ENCODE results near the gene CDPF1.
"Not testable (repeated sequence)": the region's sequence is repeated elsewhere in the genome, so short reads cannot be mapped to it uniquely, and the experiment has no call there.

Gene CDPF1

GRCh38 chr22:46272762-46273431 lies 22.8 kb upstream of the CDPF1 start:
- Histone ChIP-seq H3K9me3 (ENCODE audit: control insufficient read depth in 5 of 5, low read length in 5 of 5) (no peaks in the 10 kb centered on the region), H3K4me3 (ENCODE audit: low read depth in 1 of 5, low read length in 5 of 5) (no peak overlapping the region), H3K9ac (ENCODE audit: low read length in 5 of 5) (peak overlapping the region in 1 of 5 donors; percentile 44), H3K4me1 (ENCODE audit: control insufficient read depth in 5 of 5, insufficient read depth in 5 of 5, low read length in 5 of 5) (peaks cover 0 to 23% (median 19%) of the 10 kb centered on the region in 5 donors), H3K27me3 (ENCODE audit: control insufficient read depth in 5 of 5, insufficient read depth in 4 of 5, low read length in 5 of 5) (no peaks in the 10 kb centered on the region), H3K36me3 (ENCODE audit: control insufficient read depth in 5 of 5, insufficient read depth in 5 of 5, low read length in 5 of 5) (peaks cover 5 to 68% (median 57%) of the 10 kb centered on the region in 5 donors), H3K27ac (ENCODE audit: low read depth, low read length) (no peak overlapping the region)

GRCh38 chr22:46272196-46272595 lies 22.1 kb upstream of the CDPF1 start:
- peaks cover 0 to 28% (median 23%) of the 10 kb centered on the region in 5 donors for H3K4me1 ChIP-seq (ENCODE audit: control insufficient read depth in 5 of 5, insufficient read depth in 5 of 5, low read length in 5 of 5)
- no peaks in the 10 kb centered on the region for H3K9me3 ChIP-seq (ENCODE audit: control insufficient read depth in 5 of 5, low read length in 5 of 5)
- H3K36me3 ChIP-seq (ENCODE audit: control insufficient read depth in 5 of 5, insufficient read depth in 5 of 5, low read length in 5 of 5) = peaks cover 5 to 62% (median 53%) of the 10 kb centered on the region in 5 donors
- H3K9ac ChIP-seq (ENCODE audit: low read length in 5 of 5) = no peak overlapping the region
- H3K4me3 ChIP-seq (ENCODE audit: low read depth in 1 of 5, low read length in 5 of 5) = no peak overlapping the region
- no peak overlapping the region for H3K27ac ChIP-seq (ENCODE audit: low read depth, low read length)
- no peaks in the 10 kb centered on the region for H3K27me3 ChIP-seq (ENCODE audit: control insufficient read depth in 5 of 5, insufficient read depth in 4 of 5, low read length in 5 of 5)

GRCh38 chr22:46269564-46269963 lies 19.5 kb upstream of the CDPF1 start:
- Histone ChIP-seq H3K9ac (ENCODE audit: low read length in 5 of 5) (peak overlapping the region in 2 of 5 donors; percentile 4 to 59), H3K4me3 (ENCODE audit: low read depth in 1 of 5, low read length in 5 of 5) (peak overlapping the region in 4 of 5 donors; percentile 7 to 56 (median 16)), H3K9me3 (ENCODE audit: control insufficient read depth in 5 of 5, low read length in 5 of 5) (no peaks in the 10 kb centered on the region), H3K27me3 (ENCODE audit: control insufficient read depth in 5 of 5, insufficient read depth in 4 of 5, low read length in 5 of 5) (no peaks in the 10 kb centered on the region), H3K4me1 (ENCODE audit: control insufficient read depth in 5 of 5, insufficient read depth in 5 of 5, low read length in 5 of 5) (peaks cover 0 to 33% (median 25%) of the 10 kb centered on the region in 5 donors), H3K27ac (ENCODE audit: low read depth, low read length) (peak overlapping the region; percentile 74), H3K36me3 (ENCODE audit: control insufficient read depth in 5 of 5, insufficient read depth in 5 of 5, low read length in 5 of 5) (peaks cover 0 to 43% (median 30%) of the 10 kb centered on the region in 5 donors)

GRCh38 chr22:46267431-46268279 lies 17.6 kb upstream of the CDPF1 start, which contains the start of gene TTC38:
Gene TTC38, plus strand, starts transcription at chr22:46268008. Its CDS starts 32 bp downstream, at chr22:46268040.
- no peaks in the 10 kb centered on the region for H3K27me3 ChIP-seq (ENCODE audit: control insufficient read depth in 5 of 5, insufficient read depth in 4 of 5, low read length in 5 of 5)
- H3K36me3 ChIP-seq (ENCODE audit: control insufficient read depth in 5 of 5, insufficient read depth in 5 of 5, low read length in 5 of 5) = peaks cover 0 to 24% (median 12%) of the 10 kb centered on the region in 5 donors
- H3K9me3 ChIP-seq (ENCODE audit: control insufficient read depth in 5 of 5, low read length in 5 of 5) = no peaks in the 10 kb centered on the region
- H3K4me3 ChIP-seq (ENCODE audit: low read depth in 1 of 5, low read length in 5 of 5) = peak within 1 kb of the TSS; percentile 75 to 97 (median 83)
- peak within 1 kb of the TSS; percentile 74 for H3K27ac ChIP-seq (ENCODE audit: low read depth, low read length)
- peak within 1 kb of the TSS in 4 of 5 donors; percentile 75 to 93 (median 88) for H3K9ac ChIP-seq (ENCODE audit: low read length in 5 of 5)
- peaks cover 0 to 38% (median 25%) of the 10 kb centered on the region in 5 donors for H3K4me1 ChIP-seq (ENCODE audit: control insufficient read depth in 5 of 5, insufficient read depth in 5 of 5, low read length in 5 of 5)

- Histone ChIP-seq H3K4me1 (ENCODE audit: control insufficient read depth in 5 of 5, insufficient read depth in 5 of 5, low read length in 5 of 5) (peaks cover 0 to 38% (median 25%) of the 10 kb centered on the region in 5 donors), H3K36me3 (ENCODE audit: control insufficient read depth in 5 of 5, insufficient read depth in 5 of 5, low read length in 5 of 5) (peaks cover 0 to 11% (median 3%) of the 10 kb centered on the region in 5 donors)
- not testable (repeated sequence) for H3K27ac ChIP-seq (ENCODE audit: low read depth, low read length); H3K9me3 ChIP-seq (ENCODE audit: control insufficient read depth in 5 of 5, low read length in 5 of 5); H3K4me3 ChIP-seq (ENCODE audit: low read depth in 1 of 5, low read length in 5 of 5); H3K9ac ChIP-seq (ENCODE audit: low read length in 5 of 5); H3K27me3 ChIP-seq (ENCODE audit: control insufficient read depth in 5 of 5, insufficient read depth in 4 of 5, low read length in 5 of 5)
These were observed 15.5 kb upstream of the CDPF1 start for GRCh38 chr22:46265627-46266026.

GRCh38 chr22:46264520-46264919 lies 14.4 kb upstream of the CDPF1 start:
- H3K9me3 ChIP-seq (ENCODE audit: control insufficient read depth in 5 of 5, low read length in 5 of 5); H3K27ac ChIP-seq (ENCODE audit: low read depth, low read length); H3K4me3 ChIP-seq (ENCODE audit: low read depth in 1 of 5, low read length in 5 of 5); H3K27me3 ChIP-seq (ENCODE audit: control insufficient read depth in 5 of 5, insufficient read depth in 4 of 5, low read length in 5 of 5); H3K9ac ChIP-seq (ENCODE audit: low read length in 5 of 5); H3K36me3 ChIP-seq (ENCODE audit: control insufficient read depth in 5 of 5, insufficient read depth in 5 of 5, low read length in 5 of 5): not testable (repeated sequence)
- peaks cover 0 to 31% (median 23%) of the 10 kb centered on the region in 5 donors for H3K4me1 ChIP-seq (ENCODE audit: control insufficient read depth in 5 of 5, insufficient read depth in 5 of 5, low read length in 5 of 5)

- Histone ChIP-seq H3K9ac (ENCODE audit: low read length in 5 of 5) (peak within 1 kb of the TSS in 1 of 5 donors; percentile 30), H3K27ac (ENCODE audit: low read depth, low read length) (no peak within 1 kb of the TSS)
These were observed 13.1 kb upstream of the CDPF1 start, which contains the start of gene PKDREJ for GRCh38 chr22:46263216-46263590. Gene PKDREJ, minus strand, starts transcription at chr22:46263343. Its CDS starts 21 bp downstream, at chr22:46263322.

GRCh38 chr22:46262449-46263215 lies 12.5 kb upstream of the CDPF1 start:
- peak overlapping the region in 3 of 5 donors; percentile 38 to 48 (median 40) for H3K4me3 ChIP-seq (ENCODE audit: low read depth in 1 of 5, low read length in 5 of 5)

More at GRCh38 chr22:46263216-46263590, 13.1 kb upstream of the CDPF1 start, which contains the start of gene PKDREJ:
- Histone ChIP-seq H3K27me3 (ENCODE audit: control insufficient read depth in 5 of 5, insufficient read depth in 4 of 5, low read length in 5 of 5) (no peaks in the 10 kb centered on the region), H3K4me1 (ENCODE audit: control insufficient read depth in 5 of 5, insufficient read depth in 5 of 5, low read length in 5 of 5) (peaks cover 0 to 17% (median 12%) of the 10 kb centered on the region in 5 donors), H3K4me3 (ENCODE audit: low read depth in 1 of 5, low read length in 5 of 5) (peak within 1 kb of the TSS in 3 of 5 donors; percentile 38 to 48 (median 40)), H3K36me3 (ENCODE audit: control insufficient read depth in 5 of 5, insufficient read depth in 5 of 5, low read length in 5 of 5) (no peaks in the 10 kb centered on the region), H3K9me3 (ENCODE audit: control insufficient read depth in 5 of 5, low read length in 5 of 5) (peaks cover 0 to 3% (median 0%) of the 10 kb centered on the region in 5 donors)

GRCh38 chr22:46260038-46260437 lies 9.9 kb upstream of the CDPF1 start:
- Histone ChIP-seq H3K27me3 (ENCODE audit: control insufficient read depth in 5 of 5, insufficient read depth in 4 of 5, low read length in 5 of 5) (no peaks in the 10 kb centered on the region), H3K4me1 (ENCODE audit: control insufficient read depth in 5 of 5, insufficient read depth in 5 of 5, low read length in 5 of 5) (peaks cover 0 to 5% (median 3%) of the 10 kb centered on the region in 5 donors), H3K36me3 (ENCODE audit: control insufficient read depth in 5 of 5, insufficient read depth in 5 of 5, low read length in 5 of 5) (no peaks in the 10 kb centered on the region), H3K9ac (ENCODE audit: low read length in 5 of 5) (no peak overlapping the region), H3K27ac (ENCODE audit: low read depth, low read length) (no peak overlapping the region), H3K4me3 (ENCODE audit: low read depth in 1 of 5, low read length in 5 of 5) (no peak overlapping the region), H3K9me3 (ENCODE audit: control insufficient read depth in 5 of 5, low read length in 5 of 5) (peaks cover 0 to 3% (median 0%) of the 10 kb centered on the region in 5 donors)

More at GRCh38 chr22:46262449-46263215, 12.5 kb upstream of the CDPF1 start:
- no peak overlapping the region for H3K9ac ChIP-seq (ENCODE audit: low read length in 5 of 5)
- H3K27ac ChIP-seq (ENCODE audit: low read depth, low read length) = no peak overlapping the region
- H3K36me3 ChIP-seq (ENCODE audit: control insufficient read depth in 5 of 5, insufficient read depth in 5 of 5, low read length in 5 of 5) = no peaks in the 10 kb centered on the region
- peaks cover 0 to 14% (median 9%) of the 10 kb centered on the region in 5 donors for H3K4me1 ChIP-seq (ENCODE audit: control insufficient read depth in 5 of 5, insufficient read depth in 5 of 5, low read length in 5 of 5)
- H3K27me3 ChIP-seq (ENCODE audit: control insufficient read depth in 5 of 5, insufficient read depth in 4 of 5, low read length in 5 of 5) = no peaks in the 10 kb centered on the region
- H3K9me3 ChIP-seq (ENCODE audit: control insufficient read depth in 5 of 5, low read length in 5 of 5) = peaks cover 0 to 3% (median 0%) of the 10 kb centered on the region in 5 donors

Measured in subcutaneous abdominal adipose tissue (tissue), 5 donors.